GM19025 (cell line): Measurements from ENCODE around the gene DNAJB6.
"Not testable (repeated sequence)": the region's sequence is repeated elsewhere in the genome, so short reads cannot be mapped to it uniquely, and the experiment has no call there.

Source experiments
- ATAC-seq: cut with Tn5 transposase; IDR thresholded peaks from one replicate; pipeline ENCODE4 v1.9.1; 2021; ENCODE audit warnings: mild to moderate bottlenecking, low read depth, moderate library complexity; ENCODE audit not compliant: unreplicated experiment

DNAJB6 gene

GRCh38 chr7:157438121-157439025 is 101.6 kb downstream of the DNAJB6 start:
- no peak for ATAC-seq

GRCh38 chr7:157439149-157439548 is 102.3 kb downstream of the DNAJB6 start:
- no peak for ATAC-seq

- ATAC-seq: no peak
These were observed 103.0 kb downstream of the DNAJB6 start for GRCh38 chr7:157439761-157440160.

- ATAC-seq: no peak
These were observed 103.7 kb downstream of the DNAJB6 start for GRCh38 chr7:157440346-157441022.

- ATAC-seq: no peak
These were observed 104.2 kb downstream of the DNAJB6 start for GRCh38 chr7:157441023-157441399.

GRCh38 chr7:157442456-157442855 is 105.7 kb downstream of the DNAJB6 start:
- no peak for ATAC-seq

GRCh38 chr7:157442993-157443831 is 106.4 kb downstream of the DNAJB6 start:
- ATAC-seq: no peak

- ATAC-seq: no peak
These were observed 107.4 kb downstream of the DNAJB6 start for GRCh38 chr7:157444011-157444842.

GRCh38 chr7:157444843-157445135 is 108.0 kb downstream of the DNAJB6 start:
- no peak for ATAC-seq

GRCh38 chr7:157445246-157445955 is 108.6 kb downstream of the DNAJB6 start:
- ATAC-seq: no peak

GRCh38 chr7:157445956-157446295 is 109.1 kb downstream of the DNAJB6 start:
- ATAC-seq: no peak

- ATAC-seq: no peak
These were observed 109.5 kb downstream of the DNAJB6 start for GRCh38 chr7:157446322-157446721.

- ATAC-seq: not testable (repeated sequence)
These were observed 117.2 kb downstream of the DNAJB6 start for GRCh38 chr7:157454003-157454402.

GRCh38 chr7:157457355-157458253 is 120.8 kb downstream of the DNAJB6 start:
- ATAC-seq: no peak

- no peak for ATAC-seq
These were observed 121.4 kb downstream of the DNAJB6 start for GRCh38 chr7:157458254-157458633.

GRCh38 chr7:157459966-157460365 is 123.2 kb downstream of the DNAJB6 start:
- no peak for ATAC-seq

- ATAC-seq: no peak
These were observed 123.9 kb downstream of the DNAJB6 start for GRCh38 chr7:157460721-157461120.

GRCh38 chr7:157461573-157462418 is 125.0 kb downstream of the DNAJB6 start:
- no peak for ATAC-seq
